OCI-LY1 (cell line): ENCODE measurements around the gene ZNF658.
"Not testable (repeated sequence)": the region's sequence is repeated elsewhere in the genome, so short reads cannot be mapped to it uniquely, and the experiment has no call there.

ENCODE experiments used
- EZH2 ChIP-seq: fragments of 200-600 bp; sonication (generic), shearing (Covaris generic); IDR thresholded peaks from 2 replicates; pipeline ENCODE4 v1.8.0; 2017; ENCODE audit warnings: borderline replicate concordance, mixed run types, mild to moderate bottlenecking, antibody characterized with exemption, low read length, moderate library complexity, mixed read lengths
- TF ChIP-seq, protein P1 (sequence below): fragments of 200-600 bp; sonication (generic), shearing (Covaris generic); IDR thresholded peaks from 2 replicates; pipeline ENCODE4 v1.5.1; 2017; ENCODE audit warnings: mild to moderate bottlenecking, antibody characterized with exemption, low read length, moderate library complexity, mixed read lengths

- TF ChIP-seq EZH2 = not testable (repeated sequence)
- TF ChIP-seq, protein P1, sequence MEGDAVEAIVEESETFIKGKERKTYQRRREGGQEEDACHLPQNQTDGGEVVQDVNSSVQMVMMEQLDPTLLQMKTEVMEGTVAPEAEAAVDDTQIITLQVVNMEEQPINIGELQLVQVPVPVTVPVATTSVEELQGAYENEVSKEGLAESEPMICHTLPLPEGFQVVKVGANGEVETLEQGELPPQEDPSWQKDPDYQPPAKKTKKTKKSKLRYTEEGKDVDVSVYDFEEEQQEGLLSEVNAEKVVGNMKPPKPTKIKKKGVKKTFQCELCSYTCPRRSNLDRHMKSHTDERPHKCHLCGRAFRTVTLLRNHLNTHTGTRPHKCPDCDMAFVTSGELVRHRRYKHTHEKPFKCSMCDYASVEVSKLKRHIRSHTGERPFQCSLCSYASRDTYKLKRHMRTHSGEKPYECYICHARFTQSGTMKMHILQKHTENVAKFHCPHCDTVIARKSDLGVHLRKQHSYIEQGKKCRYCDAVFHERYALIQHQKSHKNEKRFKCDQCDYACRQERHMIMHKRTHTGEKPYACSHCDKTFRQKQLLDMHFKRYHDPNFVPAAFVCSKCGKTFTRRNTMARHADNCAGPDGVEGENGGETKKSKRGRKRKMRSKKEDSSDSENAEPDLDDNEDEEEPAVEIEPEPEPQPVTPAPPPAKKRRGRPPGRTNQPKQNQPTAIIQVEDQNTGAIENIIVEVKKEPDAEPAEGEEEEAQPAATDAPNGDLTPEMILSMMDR = not testable (repeated sequence)
Measured at GRCh38 chr9:66939878-66940830, 39.6 kb downstream of the ZNF658 start.
